ENCODE results near the gene ARFGAP3. TPM values are rescaled to one million over a fixed set of nuclear protein-coding genes. Genes with fewer than 3 reads are reported as not detected.

ARFGAP3 gene
- total RNA-seq, 4 donors from 2014 or later, result 38.4 to 86.9 (median 47.5) TPM

- H3K27me3 ChIP-seq, result no peaks in the 10 kb centered on the region
- no peak overlapping the region for H3K27ac ChIP-seq
- no peaks in the 10 kb centered on the region for H3K9me3 ChIP-seq
- no peaks in the 10 kb centered on the region for H3K4me1 ChIP-seq
- H3K4me3 ChIP-seq, result no peak overlapping the region
- no peak for DNase-seq
- intact Hi-C loops (cut with DNase I; ENCODE audit: low total_unique reads), result no loop called here
- no peaks in the 10 kb centered on the region for H3K36me3 ChIP-seq
- no peak for TF ChIP-seq CTCF (IDR thresholded peaks at IDR 0.05)
- TF ChIP-seq POLR2A (IDR thresholded peaks at IDR 0.05), result no peak
These were observed 42.9 kb downstream of the ARFGAP3 start for GRCh38 chr22:42814215-42814614.

GRCh38 chr22:42813501-42813900, 43.6 kb downstream of the ARFGAP3 start:
- Histone ChIP-seq H3K27me3 (no peaks in the 10 kb centered on the region), H3K4me1 (no peaks in the 10 kb centered on the region), H3K9me3 (no peaks in the 10 kb centered on the region), H3K36me3 (no peaks in the 10 kb centered on the region), H3K4me3 (no peak overlapping the region), H3K27ac (no peak overlapping the region)
- intact Hi-C loops (cut with DNase I; ENCODE audit: low total_unique reads), result no loop called here
- DNase-seq, result no peak
- TF ChIP-seq CTCF (IDR thresholded peaks at IDR 0.05) (no peak), POLR2A (IDR thresholded peaks at IDR 0.05) (no peak)

- Histone ChIP-seq H3K4me3 (no peak overlapping the region), H3K36me3 (no peaks in the 10 kb centered on the region), H3K4me1 (no peaks in the 10 kb centered on the region), H3K9me3 (no peaks in the 10 kb centered on the region), H3K27ac (no peak overlapping the region), H3K27me3 (no peaks in the 10 kb centered on the region)
- intact Hi-C loops (cut with DNase I; ENCODE audit: low total_unique reads), result no loop called here
- no peak for DNase-seq
- TF ChIP-seq POLR2A (IDR thresholded peaks at IDR 0.05), result no peak
These were observed 45.6 kb downstream of the ARFGAP3 start for GRCh38 chr22:42811459-42811858.

- no peaks in the 10 kb centered on the region for H3K4me1 ChIP-seq
- no peak for DNase-seq
- H3K27me3 ChIP-seq, result no peaks in the 10 kb centered on the region
- no peak for TF ChIP-seq POLR2A (IDR thresholded peaks at IDR 0.05)
- no peak for TF ChIP-seq CTCF (IDR thresholded peaks at IDR 0.05)
- H3K27ac ChIP-seq, result no peak overlapping the region
- no peak overlapping the region for H3K4me3 ChIP-seq
- intact Hi-C loops (cut with DNase I; ENCODE audit: low total_unique reads), result loop anchor here (10.0 kb wide), 1 partner anchor 64 kb away; no protein-coding TSS in a partner anchor
- no peaks in the 10 kb centered on the region for H3K36me3 ChIP-seq
- H3K9me3 ChIP-seq, result no peaks in the 10 kb centered on the region
These were observed 48.6 kb downstream of the ARFGAP3 start for GRCh38 chr22:42808521-42808920.

GRCh38 chr22:42807185-42807584, 49.9 kb downstream of the ARFGAP3 start:
- Histone ChIP-seq H3K27me3 (no peaks in the 10 kb centered on the region), H3K36me3 (no peaks in the 10 kb centered on the region), H3K4me1 (no peaks in the 10 kb centered on the region), H3K4me3 (no peak overlapping the region), H3K9me3 (no peaks in the 10 kb centered on the region), H3K27ac (peak overlapping the region in 1 of 2 donors; percentile 72)
- no peak for TF ChIP-seq POLR2A (IDR thresholded peaks at IDR 0.05)
- no peak for TF ChIP-seq CTCF (IDR thresholded peaks at IDR 0.05)
- intact Hi-C loops (cut with DNase I; ENCODE audit: low total_unique reads), result loop anchor here (10.0 kb wide), 1 partner anchor 62 kb away; no protein-coding TSS in a partner anchor
- DNase-seq, result no peak
